OCI-LY3 (cell line): Measurements from ENCODE around the gene PIK3CA.
A peak's percentile ranks its signal among the peaks of the same experiment; 100 is the strongest.
"Not testable (repeated sequence)": the region's sequence is repeated elsewhere in the genome, so short reads cannot be mapped to it uniquely, and the experiment has no call there.

Experiments
- H2AFZ ChIP-seq: fragments of 200-600, 300-600 bp; shearing (Covaris generic); 2 replicates; pipeline ENCODE4 v1.6.0; 2014; ENCODE audit warnings: antibody characterized with exemption, low read depth, low read length
- H3K27ac ChIP-seq: fragments of 200-600, 300-600 bp; sonication (generic); 2 replicates; pipeline ENCODE4 v1.5.1; 2014; ENCODE audit warnings: mild to moderate bottlenecking, low read length, moderate library complexity, mixed read lengths
- H3K27me3 ChIP-seq: fragments of 200-600, 300-600 bp; sonication (generic); 2 replicates; pipeline ENCODE4 v1.6.1; 2014; ENCODE audit warnings: low read depth, low read length, mixed read lengths
- H3K36me3 ChIP-seq: fragments of 200-600, 300-600 bp; sonication (generic); replicated peaks from 2 replicates; pipeline ENCODE3; 2014; ENCODE audit warnings: low read depth, low read length, mixed read lengths
- H3K4me1 ChIP-seq: fragments of 300-600, 200-600 bp; sonication (generic); 2 replicates; pipeline ENCODE4 v1.6.1; 2014; ENCODE audit warnings: low read length, mixed read lengths
- H3K4me2 ChIP-seq: fragments of 200-600, 300-600 bp; sonication (generic); 2 replicates; pipeline ENCODE4 v1.6.1; 2014; ENCODE audit warnings: low read length, mixed read lengths
- H3K4me3 ChIP-seq: fragments of 300-600, 200-600 bp; sonication (generic); 2 replicates; pipeline ENCODE4 v1.5.1; 2014; ENCODE audit warnings: antibody characterized with exemption, mild to moderate bottlenecking, low read length, moderate library complexity
- H3K79me2 ChIP-seq: fragments of 300-600, 200-600 bp; shearing (Covaris generic); 2 replicates; pipeline ENCODE4 v1.6.1; 2014; ENCODE audit warnings: mild to moderate bottlenecking, low read length, mixed read lengths
- H3K9ac ChIP-seq: fragments of 300-600, 200-600 bp; shearing (Covaris generic); 2 replicates; pipeline ENCODE4 v1.6.0; 2014; ENCODE audit warnings: mild to moderate bottlenecking, low read length, moderate library complexity
- H3K9me3 ChIP-seq: fragments of 200-600, 300-600 bp; shearing (Covaris generic); 2 replicates; pipeline ENCODE4 v1.6.1; 2014; ENCODE audit warnings: low read length, mixed read lengths; ENCODE audit not compliant: insufficient read depth
- H4K20me1 ChIP-seq: fragments of 200-600, 300-600 bp; sonication (generic); 2 replicates; pipeline ENCODE4 v1.6.1; 2016; ENCODE audit warnings: low read length, mixed read lengths; ENCODE audit not compliant: insufficient read depth
- CTCF ChIP-seq: fragments of 200-600, 300-600 bp; sonication (generic); IDR thresholded peaks from 2 replicates; pipeline ENCODE4 v1.5.1; 2014; ENCODE audit warnings: antibody characterized with exemption, low read length, low read depth
- EZH2phosphoT487 ChIP-seq: fragments of 200-600 bp; shearing (Covaris generic); IDR thresholded peaks from 2 replicates; pipeline ENCODE4 v1.6.1; 2018; ENCODE audit warnings: antibody characterized with exemption, mixed run types, low read depth

Gene PIK3CA

GRCh38 chr3:179258820-179259219, 110.7 kb downstream of the PIK3CA start:
- Histone ChIP-seq H3K9ac (no peak overlapping the region), H2AFZ (no peak overlapping the region), H3K27me3 (no peaks in the 10 kb centered on the region), H3K4me3 (peak overlapping the region; percentile 12; the same call in 1 of the 2 replicates), H3K27ac (no peak overlapping the region), H3K9me3 (no peaks in the 10 kb centered on the region), H3K36me3 (no peaks in the 10 kb centered on the region), H4K20me1 (no peaks in the 10 kb centered on the region), H3K4me1 (peaks cover 13% of the 10 kb centered on the region), H3K4me2 (peak overlapping the region; percentile 22), H3K79me2 (no peaks in the 10 kb centered on the region)
- TF ChIP-seq CTCF (no peak), EZH2phosphoT487 (no peak)

- not testable (repeated sequence) for H3K79me2 ChIP-seq, H3K36me3 ChIP-seq, H4K20me1 ChIP-seq, H2AFZ ChIP-seq, H3K4me3 ChIP-seq, H3K27ac ChIP-seq, H3K27me3 ChIP-seq, H3K9ac ChIP-seq, H3K9me3 ChIP-seq
- H3K4me1 ChIP-seq: peaks cover 13% of the 10 kb centered on the region
- peak overlapping the region; percentile 22; the same call in 1 of the 2 replicates for H3K4me2 ChIP-seq
Measured at GRCh38 chr3:179259959-179260756, 112.0 kb downstream of the PIK3CA start.

GRCh38 chr3:179260949-179261765, 113.0 kb downstream of the PIK3CA start:
- Histone ChIP-seq H3K36me3 (no peaks in the 10 kb centered on the region), H3K4me1 (peaks cover 19% of the 10 kb centered on the region), H3K4me3 (peak overlapping the region; percentile 82), H3K79me2 (no peaks in the 10 kb centered on the region), H2AFZ (peak overlapping the region; percentile 95), H3K27ac (no peak overlapping the region), H3K27me3 (no peaks in the 10 kb centered on the region; the same call in 1 of the 2 replicates), H3K4me2 (peak overlapping the region; percentile 82), H4K20me1 (no peaks in the 10 kb centered on the region), H3K9ac (peak overlapping the region; percentile 68), H3K9me3 (no peaks in the 10 kb centered on the region)
- TF ChIP-seq EZH2phosphoT487 (no peak), CTCF (no peak)

- TF ChIP-seq CTCF: no peak
- no peak for TF ChIP-seq EZH2phosphoT487
- Histone ChIP-seq H3K4me2 (no peak overlapping the region), H3K9ac (no peak overlapping the region), H3K9me3 (no peaks in the 10 kb centered on the region), H3K27ac (no peak overlapping the region), H3K4me1 (peaks cover 21% of the 10 kb centered on the region), H3K79me2 (no peaks in the 10 kb centered on the region), H2AFZ (no peak overlapping the region), H3K4me3 (no peak overlapping the region), H3K27me3 (no peaks in the 10 kb centered on the region; the same call in 1 of the 2 replicates), H4K20me1 (no peaks in the 10 kb centered on the region), H3K36me3 (no peaks in the 10 kb centered on the region)
Measured at GRCh38 chr3:179263134-179263533, 115.0 kb downstream of the PIK3CA start.
